T-helper 9 cell (primary cell): ENCODE measurements around the gene GNG13.
"Not testable (repeated sequence)": the region's sequence is repeated elsewhere in the genome, so short reads cannot be mapped to it uniquely, and the experiment has no call there.

Source experiments
- DNase-seq: peaks from one replicate; pipeline ENCODE4 v3.0.0-alpha.2; 2020

GNG13 gene

DNA sequence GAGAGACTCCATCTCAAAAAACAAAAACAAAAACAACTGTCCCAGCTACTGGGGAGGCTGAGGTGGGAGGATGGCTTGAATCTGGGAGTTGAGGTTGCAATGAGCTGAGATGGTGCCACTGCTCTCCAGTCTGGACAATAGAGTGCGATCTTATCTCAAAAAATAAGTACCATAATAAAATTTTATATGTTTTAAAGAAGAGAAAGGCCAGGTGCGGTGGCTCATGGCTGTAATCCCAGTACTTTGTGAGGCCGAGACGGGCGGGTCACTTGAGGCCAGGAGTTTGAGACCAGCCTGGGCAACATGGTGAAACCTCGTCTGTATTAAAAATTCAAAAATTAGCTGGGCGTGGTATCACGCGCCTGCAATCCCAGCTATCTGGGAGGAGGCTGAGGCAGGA lies 23.7 kb downstream of the GNG13 start:
- no peak for DNase-seq

DNA sequence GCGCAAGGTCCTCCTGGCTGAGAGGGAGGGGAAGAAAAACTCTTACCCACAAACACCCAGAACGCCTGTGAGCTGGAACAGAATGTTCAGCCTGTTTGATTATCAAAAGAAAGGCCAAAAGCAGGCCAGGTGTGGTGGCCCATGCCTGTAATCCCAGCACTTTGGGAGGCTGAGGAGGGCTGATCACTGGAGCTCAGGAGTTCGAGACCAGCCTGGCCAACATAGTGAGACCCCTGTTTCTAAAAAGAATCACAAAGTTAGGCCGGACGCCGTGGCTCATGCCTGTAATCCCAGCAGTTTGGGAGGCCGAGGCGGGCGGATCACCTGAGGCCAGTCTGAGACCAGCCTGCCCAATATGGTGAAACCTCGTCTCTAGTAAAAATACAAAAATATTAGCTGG lies 24.2 kb downstream of the GNG13 start:
- DNase-seq: not testable (repeated sequence)

GRCh38 chr16:775236-775796 lies 25.2 kb downstream of the GNG13 start:
- DNase-seq: no peak

DNA sequence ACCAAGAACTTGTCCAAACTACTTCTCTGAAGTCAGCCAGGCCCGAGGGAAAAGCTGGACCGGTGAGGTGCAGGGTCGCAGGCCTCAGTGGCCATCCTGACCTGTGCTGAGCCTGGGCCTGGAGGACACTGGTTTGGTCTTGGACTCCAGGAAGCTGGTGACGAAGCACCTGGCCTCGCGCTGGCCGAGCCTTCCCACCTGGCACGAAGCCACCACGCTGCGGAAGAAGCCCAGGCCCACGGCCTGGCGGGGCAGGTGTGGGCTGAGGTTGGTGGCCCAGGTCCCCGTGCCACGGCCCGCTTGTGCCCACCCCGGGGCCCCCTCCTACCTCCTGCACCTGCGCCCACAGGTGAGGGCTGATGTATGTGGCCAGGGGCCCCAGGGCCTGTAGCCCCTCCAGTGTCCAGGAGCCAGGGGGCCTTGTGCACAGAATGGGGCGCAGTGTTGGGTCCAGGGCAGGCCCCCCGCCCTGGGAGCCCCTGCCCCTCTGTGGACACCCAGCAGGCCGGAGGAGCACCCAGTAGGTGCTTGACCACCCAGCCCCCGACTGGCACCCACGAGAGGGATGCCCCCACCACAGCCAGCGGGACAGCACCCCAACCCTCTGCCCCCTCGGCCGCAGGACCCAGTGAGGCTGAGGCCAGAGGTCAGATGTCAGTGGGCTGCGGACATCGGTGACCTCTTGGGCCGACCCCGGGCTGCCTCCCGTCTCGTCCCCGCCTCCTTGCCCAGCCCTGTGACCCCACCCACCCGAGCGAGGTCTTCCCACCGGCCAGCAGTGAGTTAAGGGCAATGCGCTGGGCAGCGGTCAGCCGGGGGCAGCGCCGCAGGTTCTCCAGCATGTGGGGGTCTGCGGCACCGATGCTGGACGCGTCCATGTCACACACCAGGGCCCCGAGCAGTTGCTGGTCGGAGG lies 26.2 kb downstream of the GNG13 start:
- no peak for DNase-seq

GRCh38 chr16:772959-773358 lies 27.6 kb downstream of the GNG13 start:
- no peak for DNase-seq

DNA sequence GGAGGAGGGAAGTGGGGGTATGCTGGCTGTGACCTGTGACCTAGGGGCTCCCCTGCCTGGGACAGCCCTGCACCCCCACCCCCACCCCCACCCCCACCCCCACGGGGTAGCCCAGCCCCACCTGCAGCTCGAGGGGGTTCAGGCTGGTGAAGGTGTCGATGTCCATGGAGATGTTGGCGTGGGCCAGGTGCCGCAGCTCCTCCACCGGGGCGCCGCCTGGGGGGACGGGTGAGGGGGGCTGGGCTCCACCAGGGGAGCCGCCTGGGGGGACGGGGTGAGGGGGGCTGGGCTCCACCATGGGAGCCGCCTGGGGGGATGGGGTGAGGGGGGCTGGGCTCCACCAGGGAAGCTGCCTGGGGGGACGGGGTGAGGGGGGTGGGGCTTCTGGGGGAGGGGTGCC lies 30.1 kb downstream of the GNG13 start:
- no peak for DNase-seq

- no peak for DNase-seq
Observed at GRCh38 chr16:769934-770333, 30.6 kb downstream of the GNG13 start.

GRCh38 chr16:769184-769784 lies 31.2 kb downstream of the GNG13 start:
- no peak for DNase-seq

DNA sequence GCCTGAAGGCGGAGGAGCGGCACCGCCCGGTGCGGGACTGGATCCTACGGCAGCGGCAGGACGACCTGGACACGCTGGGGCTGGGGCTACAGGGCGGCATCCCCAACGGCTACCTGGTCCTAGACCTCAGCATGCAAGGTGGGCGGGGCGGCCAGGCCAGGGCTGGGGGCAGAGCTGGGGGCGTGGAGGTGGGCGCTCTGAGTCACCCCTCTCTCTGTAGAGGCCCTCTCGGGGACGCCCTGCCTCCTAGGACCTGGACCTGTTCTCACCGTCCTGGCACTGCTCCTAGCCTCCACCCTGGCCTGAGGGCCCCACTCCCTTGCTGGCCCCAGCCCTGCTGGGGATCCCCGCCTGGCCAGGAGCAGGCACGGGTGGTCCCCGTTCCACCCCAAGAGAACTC lies 32.1 kb downstream of the GNG13 start:
- no peak for DNase-seq

DNA sequence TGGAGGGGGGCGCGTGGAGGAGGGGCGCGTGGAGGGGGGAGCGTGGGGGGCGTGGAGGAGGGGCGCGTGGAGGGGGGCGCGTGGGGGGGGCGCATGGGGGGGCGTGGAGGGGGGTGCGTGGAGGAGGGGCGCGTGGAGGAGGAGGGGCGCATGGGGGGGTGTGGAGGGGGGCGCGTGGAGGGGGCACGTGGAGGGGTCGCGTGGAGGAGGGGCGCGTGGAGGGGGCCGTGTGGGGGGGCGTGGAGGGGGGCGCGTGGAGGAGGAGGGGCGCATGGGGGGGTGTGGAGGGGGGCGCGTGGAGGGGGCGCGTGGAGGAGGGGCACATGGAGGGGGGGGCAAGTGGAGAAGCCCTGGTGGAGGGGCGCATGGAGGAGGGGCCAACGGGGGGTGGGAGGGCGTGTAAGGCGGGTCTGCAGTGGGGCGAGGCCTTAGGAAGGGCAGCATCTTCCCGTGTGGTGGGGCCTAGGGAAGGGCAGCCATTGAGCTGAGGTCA lies 32.7 kb downstream of the GNG13 start:
- DNase-seq: no peak

DNA sequence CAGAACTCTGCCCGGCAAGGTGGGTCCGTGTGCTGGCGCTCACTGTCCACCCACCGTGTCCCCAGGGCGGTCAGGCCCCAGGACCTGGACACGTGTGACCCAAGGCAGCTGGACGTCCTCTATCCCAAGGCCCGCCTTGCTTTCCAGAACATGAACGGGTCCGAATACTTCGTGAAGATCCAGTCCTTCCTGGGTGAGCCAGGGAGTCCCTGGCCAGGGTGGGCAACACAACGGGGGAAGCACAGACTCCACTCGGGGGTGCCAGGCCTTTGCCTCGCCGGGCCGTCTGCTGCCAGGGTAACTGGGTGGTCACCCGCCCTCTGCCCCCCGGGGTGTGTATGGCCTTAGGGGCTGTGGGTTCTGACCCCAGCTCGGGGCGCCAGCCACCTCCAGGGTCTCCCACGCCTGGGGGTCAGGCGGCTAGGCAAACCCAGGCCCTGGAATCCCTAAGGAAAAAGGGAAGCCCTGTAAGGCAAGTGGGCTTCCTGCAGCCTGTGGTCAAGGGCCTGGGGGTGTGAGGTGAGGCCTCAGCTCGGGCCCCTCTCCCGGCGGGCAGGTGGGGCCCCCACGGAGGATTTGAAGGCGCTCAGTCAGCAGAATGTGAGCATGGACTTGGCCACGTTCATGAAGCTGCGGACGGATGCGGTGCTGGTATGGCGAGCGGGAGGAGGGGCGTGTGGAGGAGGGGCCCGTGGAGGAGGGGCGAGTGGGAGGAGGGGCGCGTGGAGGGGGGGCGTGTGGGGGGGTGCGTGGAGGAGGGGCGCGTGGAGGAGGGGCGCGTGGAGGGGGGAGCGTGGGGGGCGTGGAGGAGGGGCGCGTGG lies 33.5 kb downstream of the GNG13 start:
- DNase-seq: no peak

GRCh38 chr16:766008-766819 lies 34.3 kb downstream of the GNG13 start:
- no peak for DNase-seq

DNA sequence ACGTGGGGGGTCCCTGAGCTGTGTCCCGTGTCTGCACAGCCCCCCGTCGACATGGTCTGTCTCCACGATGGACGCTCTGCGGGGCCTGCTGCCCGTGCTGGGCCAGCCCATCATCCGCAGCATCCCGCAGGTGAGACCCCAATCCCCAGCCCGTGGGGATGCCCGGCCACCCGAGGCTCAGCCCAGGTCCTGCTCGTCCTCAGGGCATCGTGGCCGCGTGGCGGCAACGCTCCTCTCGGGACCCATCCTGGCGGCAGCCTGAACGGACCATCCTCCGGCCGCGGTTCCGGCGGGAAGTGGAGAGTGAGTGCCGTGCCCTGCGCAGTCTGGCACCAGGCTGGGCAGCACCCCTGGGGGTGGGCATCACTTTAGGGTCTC lies 35.1 kb downstream of the GNG13 start:
- no peak for DNase-seq

GRCh38 chr16:764848-765487 lies 35.6 kb downstream of the GNG13 start:
- DNase-seq: no peak

DNA sequence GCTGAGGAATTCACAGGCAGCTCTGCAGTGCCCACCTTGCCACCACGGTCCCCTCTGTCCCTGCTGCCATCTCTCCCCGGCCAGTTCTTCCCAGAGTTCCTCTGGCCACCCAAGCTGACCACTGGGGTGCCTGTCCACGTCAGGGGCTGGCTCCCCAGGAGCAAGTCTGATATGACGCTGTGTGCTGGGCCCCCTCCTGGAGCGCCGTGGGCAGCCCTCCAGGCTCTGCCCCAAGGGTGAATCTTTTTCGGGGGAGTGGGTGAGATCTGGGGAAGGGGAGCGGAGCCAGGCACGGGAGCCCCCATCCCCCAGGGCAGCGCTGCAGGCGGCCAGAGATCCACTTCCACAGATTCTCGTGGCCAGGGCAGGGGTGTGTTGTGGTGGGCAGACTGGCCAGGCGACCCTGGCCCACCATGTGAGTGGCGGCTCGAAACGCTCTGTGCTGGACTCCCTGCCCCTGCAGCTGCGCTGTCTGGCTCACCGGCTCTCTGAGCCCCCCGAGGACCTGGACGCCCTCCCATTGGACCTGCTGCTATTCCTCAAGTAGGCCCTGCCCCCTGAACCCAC lies 36.3 kb downstream of the GNG13 start:
- DNase-seq: no peak

DNA sequence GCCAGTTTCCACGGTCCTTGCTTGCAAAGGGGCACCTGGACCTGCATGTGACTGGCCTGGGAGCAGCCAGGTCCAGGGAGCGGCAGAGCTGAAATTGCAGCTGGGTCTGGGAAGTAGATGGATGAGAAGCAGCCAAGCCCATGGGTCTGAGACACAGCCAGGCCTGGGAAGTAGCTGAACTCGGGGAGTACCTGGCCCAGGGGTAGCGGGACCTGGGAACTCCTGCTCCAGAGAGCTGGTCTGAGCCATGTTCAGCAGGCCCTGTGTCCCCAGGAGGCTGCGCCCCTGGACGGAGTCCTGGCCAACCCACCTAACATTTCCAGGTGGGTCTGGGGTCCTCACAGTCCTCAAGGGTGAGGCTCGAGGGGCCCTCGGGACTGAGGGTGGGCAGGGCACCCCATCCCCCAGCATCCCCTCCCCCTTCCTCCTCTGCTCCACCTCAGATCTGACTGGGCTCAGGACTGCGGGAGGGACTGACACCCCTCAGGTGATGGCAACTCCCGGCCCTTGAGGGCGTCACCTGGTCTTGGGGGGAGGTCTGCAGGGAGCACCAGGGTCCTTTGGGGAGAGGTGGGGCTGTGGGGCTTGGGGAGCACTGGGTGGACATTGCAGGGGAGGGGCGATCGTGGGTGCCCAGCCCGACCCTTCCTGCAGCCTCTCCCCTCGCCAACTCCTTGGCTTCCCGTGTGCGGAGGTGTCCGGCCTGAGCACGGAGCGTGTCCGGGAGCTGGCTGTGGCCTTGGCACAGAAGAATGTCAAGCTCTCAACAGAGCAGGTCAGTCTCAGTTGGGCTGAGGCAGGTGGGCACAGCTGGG lies 37.0 kb downstream of the GNG13 start:
- no peak for DNase-seq

DNA sequence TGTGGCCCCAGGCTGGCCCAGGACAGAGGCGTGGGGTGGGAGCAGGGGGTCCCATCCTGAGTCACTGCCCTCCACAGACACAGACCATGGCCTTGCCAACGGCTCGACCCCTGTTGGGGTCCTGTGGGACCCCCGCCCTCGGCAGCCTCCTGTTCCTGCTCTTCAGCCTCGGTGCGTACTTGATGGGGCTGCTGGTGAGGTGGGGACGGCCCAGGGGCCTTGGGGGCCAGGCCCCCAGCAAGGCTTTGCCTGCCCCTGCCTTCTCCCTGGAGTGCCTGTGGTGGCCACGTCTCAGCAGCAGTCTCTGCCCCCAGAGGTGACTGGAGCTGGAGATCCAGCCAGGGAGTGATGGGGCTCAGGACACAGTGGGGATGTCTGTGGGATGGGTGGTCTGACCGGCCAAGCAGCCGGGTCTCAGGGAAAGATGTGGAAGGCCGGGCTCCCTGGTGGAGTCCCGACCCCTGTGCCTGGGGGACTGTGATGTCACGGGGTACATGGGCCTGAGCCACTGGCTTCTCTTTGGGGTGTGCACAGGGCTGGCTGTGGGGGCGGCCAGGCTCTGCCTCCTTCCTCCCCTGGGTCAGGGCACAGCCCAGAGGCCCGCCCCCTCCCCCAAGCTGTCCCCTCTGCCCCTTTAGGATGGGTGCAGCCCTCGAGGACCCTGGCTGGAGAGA lies 37.8 kb downstream of the GNG13 start:
- DNase-seq: no peak

DNA sequence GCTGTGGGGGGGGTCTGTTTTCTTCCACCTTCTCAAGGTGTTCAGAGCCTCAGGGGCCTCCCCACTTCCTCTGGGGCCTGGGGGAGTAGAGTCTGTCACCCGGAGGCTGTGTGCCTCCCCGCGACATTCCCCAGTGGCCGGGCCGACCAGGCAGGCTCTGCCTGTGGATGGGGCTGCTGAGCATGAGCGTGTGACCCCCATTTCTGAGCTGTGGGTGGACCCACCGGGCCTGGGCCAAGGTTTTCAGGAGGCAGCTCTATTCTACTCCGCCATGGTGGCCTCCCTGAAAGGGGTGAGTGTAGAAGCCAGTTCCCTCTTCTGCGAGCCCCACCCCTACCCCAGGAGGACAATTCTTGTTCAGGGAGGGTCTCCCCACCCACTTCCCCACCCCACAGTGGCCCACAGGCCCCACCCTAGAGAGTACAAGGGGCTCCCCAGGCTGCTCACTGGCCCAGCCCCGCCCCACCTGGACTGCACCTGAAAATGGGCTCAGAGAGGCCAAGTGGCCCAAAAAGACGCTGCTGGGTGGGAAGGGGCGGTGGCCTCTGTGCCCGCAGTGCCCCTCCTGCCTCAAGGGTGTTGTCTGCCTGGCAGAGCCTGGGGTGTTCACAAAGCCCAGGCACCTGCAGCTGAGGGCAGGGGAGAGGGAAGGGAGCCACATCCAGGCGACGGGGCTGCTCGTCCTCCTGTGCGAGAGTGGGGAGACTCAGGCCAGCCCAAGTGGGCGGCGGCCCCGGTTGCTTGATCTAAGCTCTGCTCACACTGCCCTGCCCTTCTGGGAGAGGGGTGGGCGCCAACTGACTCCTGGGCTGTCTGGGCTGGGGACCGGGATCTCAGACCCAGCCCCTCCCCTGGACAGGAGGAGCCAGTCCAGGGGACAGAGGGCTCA lies 38.7 kb downstream of the GNG13 start:
- DNase-seq: no peak
